ENCODE results near the gene ABCC9.
A peak's percentile ranks its signal among the peaks of the same experiment; 100 is the strongest.

The ABCC9 gene

GRCh38 chr12:21780786-21781185 lies 160.4 kb downstream of the ABCC9 start:
- no peak for DNase-seq (ENCODE audit: low spot score)
- in situ Hi-C loops (cut with MboI; ENCODE audit: low sequenced_read_pairs, unreplicated experiment): no loop called here
- no peak for TF ChIP-seq CTCF (IDR thresholded peaks at IDR 0.05; ENCODE audit: borderline replicate concordance, control extremely low read depth, extremely low read depth, insufficient read depth, missing control alignments)

- TF ChIP-seq CTCF (IDR thresholded peaks at IDR 0.05; ENCODE audit: borderline replicate concordance, control extremely low read depth, extremely low read depth, insufficient read depth, missing control alignments): no peak
- no peak for DNase-seq (ENCODE audit: low spot score)
- in situ Hi-C loops (cut with MboI; ENCODE audit: low sequenced_read_pairs, unreplicated experiment): no loop called here
Observed at GRCh38 chr12:21776175-21776574, 165.1 kb downstream of the ABCC9 start.

GRCh38 chr12:21775133-21775820 lies 165.9 kb downstream of the ABCC9 start:
- no peak for DNase-seq (ENCODE audit: low spot score)
- TF ChIP-seq CTCF (IDR thresholded peaks at IDR 0.05; ENCODE audit: borderline replicate concordance, control extremely low read depth, extremely low read depth, insufficient read depth, missing control alignments): no peak
- in situ Hi-C loops (cut with MboI; ENCODE audit: low sequenced_read_pairs, unreplicated experiment): no loop called here

- TF ChIP-seq CTCF (IDR thresholded peaks at IDR 0.05; ENCODE audit: borderline replicate concordance, control extremely low read depth, extremely low read depth, insufficient read depth, missing control alignments): no peak
- in situ Hi-C loops (cut with MboI; ENCODE audit: low sequenced_read_pairs, unreplicated experiment): no loop called here
- peak; percentile 15 for DNase-seq (ENCODE audit: low spot score)
Observed at GRCh38 chr12:21774358-21775132, 166.7 kb downstream of the ABCC9 start, which contains the start of gene KCNJ8. Gene KCNJ8 (minus strand): TSS chr12:21774706. CDS start chr12:21773616, 1,090 bp downstream.

GRCh38 chr12:21773806-21774205 lies 167.4 kb downstream of the ABCC9 start:
- in situ Hi-C loops (cut with MboI; ENCODE audit: low sequenced_read_pairs, unreplicated experiment): no loop called here
- DNase-seq (ENCODE audit: low spot score): no peak
- no peak for TF ChIP-seq CTCF (IDR thresholded peaks at IDR 0.05; ENCODE audit: borderline replicate concordance, control extremely low read depth, extremely low read depth, insufficient read depth, missing control alignments)

GRCh38 chr12:21773263-21773741 lies 167.9 kb downstream of the ABCC9 start:
- DNase-seq (ENCODE audit: low spot score): no peak
- in situ Hi-C loops (cut with MboI; ENCODE audit: low sequenced_read_pairs, unreplicated experiment): no loop called here
- no peak for TF ChIP-seq CTCF (IDR thresholded peaks at IDR 0.05; ENCODE audit: borderline replicate concordance, control extremely low read depth, extremely low read depth, insufficient read depth, missing control alignments)
